HFFc6 (cell line): ENCODE data around the gene MMP2. TPM values are rescaled to one million over a fixed set of nuclear protein-coding genes. Genes with fewer than 3 reads are reported as not detected.

Source experiments
- DNase-seq: peaks from one replicate; pipeline ENCODE4 v3.0.0-alpha.2; 2018
- H3K27ac Mint-ChIP-seq: 2 replicates; pipeline ENCODE4 v1.8.0; 2020; ENCODE audit warnings: mild to moderate bottlenecking, mixed read lengths
- H3K27me3 Mint-ChIP-seq: 2 replicates; pipeline ENCODE4 v1.8.0; 2021; ENCODE audit warnings: mild to moderate bottlenecking, moderate library complexity, mixed read lengths; ENCODE audit not compliant: insufficient read depth
- H3K36me3 Mint-ChIP-seq: 2 replicates; pipeline ENCODE4 v1.8.0; 2021; ENCODE audit warnings: low read depth, mixed read lengths
- H3K4me1 Mint-ChIP-seq: 2 replicates; pipeline ENCODE4 v1.8.0; 2020; ENCODE audit warnings: low read depth, mixed read lengths
- H3K4me3 Mint-ChIP-seq: 2 replicates; pipeline ENCODE4 v1.8.0; 2020; ENCODE audit warnings: mild to moderate bottlenecking, moderate library complexity, mixed read lengths
- H3K9me3 Mint-ChIP-seq: 2 replicates; pipeline ENCODE4 v1.8.0; 2020; ENCODE audit warnings: mild to moderate bottlenecking, mixed read lengths
- total RNA-seq, 6 experiments: library from RNA; stranded (reverse); fragmentation: NEBNext Ultra II Directional; extraction: Animal tissue kit (Norgen Biotek cat#: 25700); gene quantifications; 2 replicates in 1 of 6; 3 replicates in 5 of 6; pipeline ENCODE4 v1.2.3, GENCODE V29; 2021
- TF ChIP-seq, protein P1 (sequence below): fragments of 200-600 bp; sonication (generic); IDR thresholded peaks from 2 replicates; pipeline ENCODE4 v1.5.0; 2021; ENCODE audit warnings: antibody characterized with exemption, mild to moderate bottlenecking

MMP2 gene
- total RNA-seq, 6 experiments from 2014 or later = 446 to 563 (median 511) TPM

DNA sequence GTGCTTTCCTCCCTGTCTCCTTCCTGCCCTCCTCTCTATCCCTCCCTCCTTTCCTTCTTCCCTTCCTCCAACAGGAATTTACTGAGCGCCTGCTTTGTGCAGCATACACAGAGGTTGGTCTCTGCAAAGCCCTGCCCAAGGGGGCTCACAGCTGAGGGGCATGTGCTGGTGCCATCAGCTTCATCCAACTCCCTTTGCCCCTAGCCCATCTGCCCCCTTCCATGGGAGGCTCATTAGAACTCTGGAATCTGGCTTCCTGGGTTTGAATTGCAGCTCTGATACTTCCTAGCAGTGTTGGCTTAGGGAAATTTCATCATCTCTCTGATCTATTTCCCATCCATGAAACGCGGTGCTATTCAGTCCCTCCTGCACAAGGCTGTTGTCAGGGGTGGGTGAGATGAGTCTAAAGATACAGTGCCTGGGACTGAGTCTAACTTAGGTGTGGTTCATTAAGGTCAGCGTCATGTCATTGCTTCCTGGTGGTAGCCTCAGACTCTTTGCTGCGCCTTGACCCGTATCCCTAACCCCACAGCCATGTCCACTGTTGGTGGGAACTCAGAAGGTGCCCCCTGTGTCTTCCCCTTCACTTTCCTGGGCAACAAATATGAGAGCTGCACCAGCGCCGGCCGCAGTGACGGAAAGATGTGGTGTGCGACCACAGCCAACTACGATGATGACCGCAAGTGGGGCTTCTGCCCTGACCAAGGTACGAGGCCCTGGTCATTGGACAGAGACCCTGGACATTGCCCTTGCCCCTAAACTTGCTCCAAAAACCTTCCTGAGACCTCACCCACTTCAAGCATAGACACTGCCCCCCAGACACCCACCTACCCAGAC, 10.3 kb downstream of the MMP2 start:
- Mint-ChIP-seq H3K36me3 (peaks cover 68% of the 10 kb centered on the region), H3K27ac (peak overlapping the region; percentile 99), H3K27me3 (no peaks in the 10 kb centered on the region; the same call in 1 of the 2 replicates), H3K4me3 (peak overlapping the region; percentile 25), H3K9me3 (no peaks in the 10 kb centered on the region), H3K4me1 (peaks cover 68% of the 10 kb centered on the region)
- DNase-seq = no peak
- TF ChIP-seq, protein P1, sequence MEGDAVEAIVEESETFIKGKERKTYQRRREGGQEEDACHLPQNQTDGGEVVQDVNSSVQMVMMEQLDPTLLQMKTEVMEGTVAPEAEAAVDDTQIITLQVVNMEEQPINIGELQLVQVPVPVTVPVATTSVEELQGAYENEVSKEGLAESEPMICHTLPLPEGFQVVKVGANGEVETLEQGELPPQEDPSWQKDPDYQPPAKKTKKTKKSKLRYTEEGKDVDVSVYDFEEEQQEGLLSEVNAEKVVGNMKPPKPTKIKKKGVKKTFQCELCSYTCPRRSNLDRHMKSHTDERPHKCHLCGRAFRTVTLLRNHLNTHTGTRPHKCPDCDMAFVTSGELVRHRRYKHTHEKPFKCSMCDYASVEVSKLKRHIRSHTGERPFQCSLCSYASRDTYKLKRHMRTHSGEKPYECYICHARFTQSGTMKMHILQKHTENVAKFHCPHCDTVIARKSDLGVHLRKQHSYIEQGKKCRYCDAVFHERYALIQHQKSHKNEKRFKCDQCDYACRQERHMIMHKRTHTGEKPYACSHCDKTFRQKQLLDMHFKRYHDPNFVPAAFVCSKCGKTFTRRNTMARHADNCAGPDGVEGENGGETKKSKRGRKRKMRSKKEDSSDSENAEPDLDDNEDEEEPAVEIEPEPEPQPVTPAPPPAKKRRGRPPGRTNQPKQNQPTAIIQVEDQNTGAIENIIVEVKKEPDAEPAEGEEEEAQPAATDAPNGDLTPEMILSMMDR = no peak

DNA sequence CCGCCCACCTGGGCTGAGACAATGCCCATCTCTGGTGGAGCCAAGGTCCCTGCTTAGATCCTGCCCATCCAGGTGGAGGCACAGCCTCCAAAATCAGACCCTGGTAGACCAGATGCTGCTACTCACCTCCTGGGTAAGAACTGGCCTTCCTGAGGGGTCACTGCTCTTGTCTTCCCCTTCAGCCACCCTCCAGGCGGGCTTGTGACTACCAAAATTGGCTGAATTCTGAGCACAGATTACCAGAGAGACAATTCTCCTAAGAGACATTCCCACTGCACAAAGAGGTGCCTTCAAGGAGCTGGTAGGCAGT, 10.9 kb downstream of the MMP2 start:
- H3K36me3 Mint-ChIP-seq = peaks cover 62% of the 10 kb centered on the region
- H3K4me1 Mint-ChIP-seq = peaks cover 68% of the 10 kb centered on the region
- no peaks in the 10 kb centered on the region for H3K9me3 Mint-ChIP-seq
- H3K4me3 Mint-ChIP-seq = no peak overlapping the region
- H3K27ac Mint-ChIP-seq = peak overlapping the region; percentile 56
- no peaks in the 10 kb centered on the region; the same call in 1 of the 2 replicates for H3K27me3 Mint-ChIP-seq
- TF ChIP-seq, protein P1 = no peak
- DNase-seq = no peak

DNA sequence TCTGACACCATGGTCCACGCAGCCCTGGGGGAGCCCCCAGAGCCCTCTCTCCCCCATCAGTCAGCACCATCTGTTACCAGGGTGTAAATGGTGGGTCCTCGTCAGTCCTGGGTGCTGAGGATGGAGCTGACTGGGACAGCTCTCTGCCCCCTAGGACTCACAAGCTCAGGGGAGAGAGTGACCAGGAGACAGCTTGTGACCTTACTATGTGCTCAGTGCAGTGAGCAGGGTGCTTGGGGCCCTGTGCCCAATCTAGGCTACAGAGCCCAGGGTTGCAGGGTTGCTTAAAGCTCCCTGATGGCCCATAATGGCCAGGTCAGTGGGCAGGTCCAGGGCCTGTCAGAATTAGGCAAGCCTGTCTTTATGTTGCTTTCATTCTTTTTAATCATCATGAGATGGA, 11.3 kb downstream of the MMP2 start:
- no peak for DNase-seq
- TF ChIP-seq, protein P1 = no peak
- H3K9me3 Mint-ChIP-seq = no peaks in the 10 kb centered on the region
- H3K4me1 Mint-ChIP-seq = peaks cover 70% of the 10 kb centered on the region
- H3K27ac Mint-ChIP-seq = peak overlapping the region; percentile 56
- H3K4me3 Mint-ChIP-seq = no peak overlapping the region
- H3K36me3 Mint-ChIP-seq = peaks cover 58% of the 10 kb centered on the region
- H3K27me3 Mint-ChIP-seq = no peaks in the 10 kb centered on the region; the same call in 1 of the 2 replicates

DNA sequence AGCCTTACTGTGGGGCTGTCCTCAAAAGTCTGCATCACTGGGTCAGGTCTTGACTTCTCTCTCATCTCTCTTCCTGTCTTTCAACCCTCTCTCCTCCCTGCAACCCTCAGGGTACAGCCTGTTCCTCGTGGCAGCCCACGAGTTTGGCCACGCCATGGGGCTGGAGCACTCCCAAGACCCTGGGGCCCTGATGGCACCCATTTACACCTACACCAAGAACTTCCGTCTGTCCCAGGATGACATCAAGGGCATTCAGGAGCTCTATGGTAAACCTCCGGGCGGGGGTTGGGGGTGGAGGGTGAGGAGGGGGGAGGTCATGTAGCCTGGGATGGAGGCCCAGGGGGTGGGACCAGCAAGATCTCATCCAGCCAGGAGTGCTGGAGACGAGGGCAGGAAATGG, 12.7 kb downstream of the MMP2 start:
- H3K9me3 Mint-ChIP-seq = no peaks in the 10 kb centered on the region
- peaks cover 54% of the 10 kb centered on the region for H3K36me3 Mint-ChIP-seq
- peaks cover 3% of the 10 kb centered on the region for H3K27me3 Mint-ChIP-seq
- no peak for DNase-seq
- H3K27ac Mint-ChIP-seq = peak overlapping the region; percentile 37; the same call in 1 of the 2 replicates
- peaks cover 71% of the 10 kb centered on the region for H3K4me1 Mint-ChIP-seq
- H3K4me3 Mint-ChIP-seq = no peak overlapping the region
- TF ChIP-seq, protein P1 = no peak

DNA sequence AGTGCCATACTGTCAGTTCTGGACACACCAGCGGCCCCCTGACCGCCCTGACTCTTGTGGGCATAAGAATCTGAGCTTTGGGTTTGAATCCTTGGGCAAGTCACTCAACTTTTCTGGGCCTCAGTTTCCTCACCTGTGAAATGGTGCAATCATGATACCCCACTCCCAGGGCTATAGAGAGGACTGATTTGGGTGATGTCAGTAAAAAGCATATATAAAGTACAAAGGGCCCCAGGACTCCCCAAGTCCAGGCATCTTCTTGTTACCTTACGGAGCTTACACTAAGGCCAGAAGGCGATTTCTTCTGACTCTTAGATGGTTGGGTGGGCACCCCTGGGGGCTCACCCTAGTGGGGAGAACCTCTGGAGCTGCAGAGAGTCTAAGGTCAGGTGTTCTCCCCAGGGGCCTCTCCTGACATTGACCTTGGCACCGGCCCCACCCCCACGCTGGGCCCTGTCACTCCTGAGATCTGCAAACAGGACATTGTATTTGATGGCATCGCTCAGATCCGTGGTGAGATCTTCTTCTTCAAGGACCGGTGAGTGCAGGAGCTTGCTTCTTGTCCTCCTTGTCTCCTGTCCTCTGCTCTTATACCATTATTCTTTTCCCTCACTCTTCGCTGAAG, 13.9 kb downstream of the MMP2 start:
- Mint-ChIP-seq H3K4me1 (peaks cover 71% of the 10 kb centered on the region), H3K4me3 (no peak overlapping the region), H3K9me3 (no peaks in the 10 kb centered on the region), H3K27ac (peak overlapping the region; percentile 30), H3K36me3 (peaks cover 49% of the 10 kb centered on the region), H3K27me3 (peaks cover 3% of the 10 kb centered on the region)
- TF ChIP-seq, protein P1 = no peak
- DNase-seq = no peak
